ENCODE measurements around the gene RPL36.

DNA sequence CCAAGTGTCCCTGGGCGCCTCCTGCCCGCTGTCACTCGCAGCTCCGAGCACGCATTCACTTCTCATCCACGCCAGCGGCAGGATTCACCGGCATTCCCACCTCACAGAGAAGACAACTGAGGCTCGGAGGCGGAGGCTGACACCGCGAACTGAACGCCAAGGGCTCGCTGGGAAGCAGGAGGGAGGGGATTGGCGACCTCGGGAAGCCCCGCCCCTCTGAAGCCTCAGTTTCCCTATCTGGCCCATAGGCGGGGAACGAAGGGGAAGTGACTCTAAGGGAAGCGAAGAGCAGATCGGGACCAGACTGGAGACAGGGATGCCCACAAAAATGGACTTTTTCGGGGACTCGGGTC is 10.0 kb upstream of the RPL36 start:
- TF ChIP-seq TAF1 (IDR thresholded peaks at IDR 0.05; ENCODE audit: low read depth, low read length): no peak
- TF ChIP-seq POLR2AphosphoS5 (IDR thresholded peaks at IDR 0.05; ENCODE audit: low read depth, low read length): no peak

Data from GM12891 (cell line).